ENCODE data around the gene MGMT.

MGMT gene

DNA sequence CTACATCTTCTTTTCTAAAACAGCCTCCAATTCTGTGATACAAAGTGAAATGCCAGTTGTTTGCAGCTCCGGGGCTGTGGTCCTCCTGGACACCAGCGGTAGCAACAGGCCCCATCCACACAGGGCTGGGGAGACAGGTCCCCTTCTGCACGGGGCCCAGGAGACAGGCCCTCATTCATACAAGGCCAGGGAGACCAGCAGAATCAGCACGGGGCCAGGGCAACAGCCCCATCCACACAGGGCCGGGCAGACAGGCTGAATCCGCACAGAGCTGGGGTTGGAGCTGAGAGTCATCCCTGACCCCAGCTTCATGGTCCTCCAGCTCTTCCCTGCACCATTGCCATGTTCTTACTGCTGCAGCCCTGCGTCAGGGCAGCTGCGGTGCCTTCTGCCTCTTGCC lies 238.6 kb downstream of the MGMT start:
- H3K27ac ChIP-seq: no peak overlapping the region
- TF ChIP-seq, protein P1, sequence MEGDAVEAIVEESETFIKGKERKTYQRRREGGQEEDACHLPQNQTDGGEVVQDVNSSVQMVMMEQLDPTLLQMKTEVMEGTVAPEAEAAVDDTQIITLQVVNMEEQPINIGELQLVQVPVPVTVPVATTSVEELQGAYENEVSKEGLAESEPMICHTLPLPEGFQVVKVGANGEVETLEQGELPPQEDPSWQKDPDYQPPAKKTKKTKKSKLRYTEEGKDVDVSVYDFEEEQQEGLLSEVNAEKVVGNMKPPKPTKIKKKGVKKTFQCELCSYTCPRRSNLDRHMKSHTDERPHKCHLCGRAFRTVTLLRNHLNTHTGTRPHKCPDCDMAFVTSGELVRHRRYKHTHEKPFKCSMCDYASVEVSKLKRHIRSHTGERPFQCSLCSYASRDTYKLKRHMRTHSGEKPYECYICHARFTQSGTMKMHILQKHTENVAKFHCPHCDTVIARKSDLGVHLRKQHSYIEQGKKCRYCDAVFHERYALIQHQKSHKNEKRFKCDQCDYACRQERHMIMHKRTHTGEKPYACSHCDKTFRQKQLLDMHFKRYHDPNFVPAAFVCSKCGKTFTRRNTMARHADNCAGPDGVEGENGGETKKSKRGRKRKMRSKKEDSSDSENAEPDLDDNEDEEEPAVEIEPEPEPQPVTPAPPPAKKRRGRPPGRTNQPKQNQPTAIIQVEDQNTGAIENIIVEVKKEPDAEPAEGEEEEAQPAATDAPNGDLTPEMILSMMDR (conservative IDR thresholded peaks at IDR 0.05): no peak

DNA sequence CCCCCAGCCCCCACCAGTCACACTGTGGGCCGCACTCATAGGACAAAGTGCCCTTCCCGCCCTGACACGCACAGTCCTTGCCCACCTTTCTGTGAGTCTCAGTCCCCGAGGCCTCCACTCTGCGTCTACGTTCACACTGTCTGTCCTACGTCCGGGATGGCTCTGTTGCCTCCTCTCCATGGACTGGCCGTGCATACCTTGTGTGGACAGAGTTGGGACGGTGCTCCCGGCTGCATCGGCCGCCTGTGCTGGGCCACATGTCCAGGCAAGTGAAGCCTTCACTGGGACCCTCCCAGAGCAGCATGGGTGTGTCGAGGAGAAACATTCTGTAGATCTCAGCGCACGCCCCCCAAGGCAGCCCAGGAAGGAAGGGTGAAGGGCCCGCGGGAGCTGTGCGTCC lies 239.0 kb downstream of the MGMT start:
- TF ChIP-seq, protein P1 (conservative IDR thresholded peaks at IDR 0.05): no peak
- H3K27ac ChIP-seq: no peak overlapping the region

DNA sequence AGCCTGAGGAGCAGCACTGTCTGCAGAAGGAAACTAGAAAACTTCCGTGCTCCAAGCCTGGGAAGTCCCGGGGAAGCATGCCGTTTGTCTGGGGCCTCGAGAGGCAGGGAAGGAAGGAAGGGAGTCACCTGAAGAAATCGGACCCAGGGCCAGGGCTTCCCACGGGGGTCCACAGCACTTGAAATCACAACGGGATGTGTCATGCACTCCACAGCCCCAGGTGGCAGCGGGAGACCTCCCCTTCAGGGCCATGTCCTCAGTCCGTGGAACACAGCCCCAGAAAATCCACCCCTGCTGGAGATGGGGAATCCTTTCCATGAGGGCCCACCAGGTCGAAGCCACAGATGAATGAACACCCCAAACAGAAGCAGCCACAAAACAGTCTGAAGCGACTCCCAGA lies 239.5 kb downstream of the MGMT start:
- H3K27ac ChIP-seq: no peak overlapping the region
- TF ChIP-seq, protein P1 (conservative IDR thresholded peaks at IDR 0.05): no peak

DNA sequence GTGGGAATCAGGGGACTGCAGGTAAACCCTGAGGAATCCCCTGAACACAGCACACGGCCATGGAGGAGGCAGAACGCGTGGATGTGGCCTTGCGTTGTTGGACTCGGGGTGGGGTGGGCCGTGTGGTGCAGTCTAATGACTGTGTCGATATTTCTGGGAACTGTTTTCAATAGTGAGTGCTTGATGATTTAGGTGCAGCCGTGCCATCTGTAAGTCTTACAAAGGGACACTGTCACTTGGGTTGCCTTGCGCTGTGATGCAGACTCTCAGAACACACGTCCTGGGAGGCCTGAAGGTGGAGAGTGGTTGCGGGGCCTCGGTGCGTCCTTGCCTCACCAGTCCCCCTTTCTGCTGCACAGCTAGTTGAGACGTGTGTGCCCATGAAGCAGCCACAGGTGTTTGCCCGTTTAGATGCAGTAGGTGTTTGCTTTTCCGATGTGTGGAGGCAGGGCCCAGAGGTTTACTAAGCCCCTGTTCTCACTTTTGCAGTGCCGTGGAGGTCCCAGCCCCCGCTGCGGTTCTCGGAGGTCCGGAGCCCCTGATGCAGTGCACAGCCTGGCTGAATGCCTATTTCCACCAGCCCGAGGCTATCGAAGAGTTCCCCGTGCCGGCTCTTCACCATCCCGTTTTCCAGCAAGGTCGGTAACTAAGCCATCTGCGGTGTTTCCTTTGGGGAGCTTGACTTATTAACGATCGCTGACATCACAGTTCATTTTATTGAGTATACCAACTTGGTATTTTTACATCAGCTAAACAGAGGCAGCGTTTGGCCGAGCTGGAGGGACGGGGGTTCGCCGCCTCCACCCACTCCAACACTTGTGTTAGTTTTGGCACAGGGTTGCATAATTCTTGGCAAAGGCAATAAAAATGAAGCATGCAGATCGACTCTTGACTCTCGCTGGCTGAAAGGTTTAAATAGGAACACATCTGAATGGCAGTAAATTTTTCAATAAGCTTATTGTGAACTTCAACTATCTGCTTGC lies 240.7 kb downstream of the MGMT start:
- TF ChIP-seq, protein P1 (conservative IDR thresholded peaks at IDR 0.05): no peak

DNA sequence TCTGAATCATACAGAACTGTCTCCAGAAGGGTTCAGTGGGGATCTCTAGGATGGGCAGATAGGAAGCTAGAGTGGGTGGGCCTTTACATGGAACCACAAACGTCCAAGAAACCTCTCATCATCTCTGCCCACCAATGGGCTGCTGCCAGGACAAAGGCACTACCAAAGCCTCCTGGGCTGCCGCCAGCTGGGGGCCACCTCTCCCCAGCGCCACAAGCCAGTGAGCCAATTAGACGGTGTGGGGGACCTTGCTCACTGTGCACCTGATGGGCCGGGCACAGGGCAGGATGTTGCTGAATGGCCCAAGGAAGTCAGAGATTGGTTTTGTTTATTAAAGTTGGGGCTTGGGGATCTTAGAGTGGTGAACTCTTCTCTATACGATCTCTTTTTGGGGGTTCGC lies 242.1 kb downstream of the MGMT start:
- no peak overlapping the region for H3K27ac ChIP-seq
- TF ChIP-seq, protein P1 (conservative IDR thresholded peaks at IDR 0.05): no peak

More for the DNA sequence above, 240.7 kb downstream of the MGMT start:
- no peak overlapping the region for H3K27ac ChIP-seq

DNA sequence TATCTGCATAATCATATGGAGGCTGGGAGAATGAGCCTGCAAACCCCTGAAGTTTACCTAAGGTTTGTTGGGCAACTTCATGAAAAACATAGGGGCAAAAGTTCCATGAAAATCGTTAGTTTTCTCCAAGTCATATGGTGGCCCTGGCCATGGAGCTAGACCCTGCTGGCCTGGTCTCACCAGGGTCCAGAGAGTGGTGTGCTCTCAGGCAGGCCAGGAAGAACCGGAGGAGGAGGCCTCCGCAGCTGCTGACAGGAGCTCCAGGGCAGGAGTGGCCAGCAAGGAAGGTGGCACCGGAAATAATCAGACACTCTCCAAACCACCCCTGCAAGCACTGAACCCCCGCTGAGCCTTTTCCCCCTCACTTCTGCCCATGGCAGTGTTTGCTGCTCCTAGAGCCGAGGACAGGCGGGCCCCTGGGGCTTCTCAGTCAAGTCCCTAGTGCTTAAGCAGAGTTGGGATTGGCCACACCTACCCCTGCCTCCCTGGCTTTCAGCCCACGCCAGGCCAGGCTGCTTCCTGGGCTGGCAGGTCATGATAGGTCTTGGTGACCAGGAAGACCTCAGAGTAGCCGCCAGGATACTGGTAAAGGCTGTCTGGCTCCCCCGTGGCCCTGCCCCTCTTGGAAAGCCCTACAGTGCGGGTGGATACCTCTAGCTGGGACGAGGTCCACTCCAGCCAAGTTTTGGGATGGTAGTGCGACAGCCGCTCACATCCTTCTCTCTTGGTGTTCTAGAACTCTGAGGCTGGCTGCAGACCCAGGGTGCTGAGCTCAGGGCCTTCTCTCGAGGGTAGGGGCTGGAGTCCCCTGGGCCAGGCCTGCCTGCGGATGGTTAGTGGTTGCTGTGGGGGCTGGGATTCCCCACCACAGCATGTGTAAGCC lies 242.8 kb downstream of the MGMT start:
- TF ChIP-seq, protein P1 (conservative IDR thresholded peaks at IDR 0.05): no peak
- no peak overlapping the region for H3K27ac ChIP-seq

DNA sequence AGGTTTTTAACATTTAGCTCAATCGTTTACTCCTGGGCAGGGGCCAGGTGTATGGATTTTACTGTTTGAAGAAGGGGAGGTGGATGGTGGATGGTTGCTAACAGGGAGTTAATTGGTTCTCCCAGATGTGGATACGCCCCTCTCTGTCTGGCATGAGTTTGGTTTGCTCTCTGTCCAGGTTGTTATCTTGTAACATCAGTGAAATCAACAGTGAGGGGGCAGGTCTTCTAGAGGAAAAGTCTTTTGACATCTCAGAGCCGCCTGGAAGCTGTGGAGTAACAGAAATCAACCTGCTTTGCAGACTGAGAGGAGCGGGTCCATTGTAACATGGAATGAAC lies 243.4 kb downstream of the MGMT start:
- TF ChIP-seq, protein P1 (conservative IDR thresholded peaks at IDR 0.05): no peak
- H3K27ac ChIP-seq: no peak overlapping the region

Measured in VCaP (cell line).